ENCODE measurements around the gene APOBEC3H. TPM values are rescaled to one million over a fixed set of nuclear protein-coding genes. Genes with fewer than 3 reads are reported as not detected.

APOBEC3H gene
- total RNA-seq = under 1 TPM in 1 of 2 donors, not detected in 1; 0.69 TPM

GRCh38 chr22:39097098-39098020, at the start of gene APOBEC3H:
TSS of gene APOBEC3H (plus strand) at chr22:39097244. CDS start at chr22:39100279, 3,035 bp downstream.

GRCh38 chr22:39077026-39077840, 19.8 kb upstream of the APOBEC3H start, which contains the start of gene APOBEC3G:
TSS of gene APOBEC3G (plus strand) at chr22:39077275. CDS start at chr22:39077362, 87 bp downstream.

GRCh38 chr22:39152511-39153219, 55.6 kb downstream of the APOBEC3H start, which contains the start of gene CBX7:
TSS of gene CBX7 (minus strand) at chr22:39152680. CDS start at chr22:39152444, 236 bp downstream.

Small RNA genes within 50 kb of the gene (small RNA-seq; reads per million reads assigned to genes)
- 0 reads per million in 2 donors for gene AL022318.2
- 0 reads per million in 2 donors for gene COX5BP7

Other genes starting within 250 kb of the APOBEC3H start
- gene CBX6, start 225.0 kb upstream of the APOBEC3H start, total RNA-seq = 10 to 100 TPM; 39.2 to 44.3 TPM
- gene APOBEC3A, start 139.6 kb upstream of the APOBEC3H start, total RNA-seq = not detected
- 1 to 10 TPM; 3.4 to 4.0 TPM for gene APOBEC3B, start 114.9 kb upstream of the APOBEC3H start, total RNA-seq
- 10 to 100 TPM; 15.5 to 19.6 TPM for gene APOBEC3C, start 83.0 kb upstream of the APOBEC3H start, total RNA-seq
- gene APOBEC3D, start 76.1 kb upstream of the APOBEC3H start, total RNA-seq = 1 to 10 TPM; 5.9 to 7.3 TPM
- gene APOBEC3F, start 56.4 kb upstream of the APOBEC3H start, total RNA-seq = 1 to 10 TPM; 4.1 to 8.0 TPM
- 10 to 100 TPM; 25.0 to 25.8 TPM for gene APOBEC3G, start 20.0 kb upstream of the APOBEC3H start, total RNA-seq
- gene CBX7, start 55.4 kb downstream of the APOBEC3H start, total RNA-seq = 1 to 10 TPM; 2.0 to 3.8 TPM
- gene PDGFB, start 147.7 kb downstream of the APOBEC3H start, total RNA-seq = not detected
- gene RPL3, start 222.4 kb downstream of the APOBEC3H start, total RNA-seq = 1,000 to 10,000 TPM in 1 of 2 donors, 100 to 1,000 TPM in 1; 905 to 1,405 TPM

All from melanocyte of skin (primary cell).